GM19240 (cell line): Measurements from ENCODE around the gene CLEC10A.

Experiments used
- DNase-seq: peaks from one replicate; pipeline ENCODE4 v3.0.0; 2011; ENCODE audit warnings: low spot score; ENCODE audit not compliant: insufficient read length

The CLEC10A gene

DNA sequence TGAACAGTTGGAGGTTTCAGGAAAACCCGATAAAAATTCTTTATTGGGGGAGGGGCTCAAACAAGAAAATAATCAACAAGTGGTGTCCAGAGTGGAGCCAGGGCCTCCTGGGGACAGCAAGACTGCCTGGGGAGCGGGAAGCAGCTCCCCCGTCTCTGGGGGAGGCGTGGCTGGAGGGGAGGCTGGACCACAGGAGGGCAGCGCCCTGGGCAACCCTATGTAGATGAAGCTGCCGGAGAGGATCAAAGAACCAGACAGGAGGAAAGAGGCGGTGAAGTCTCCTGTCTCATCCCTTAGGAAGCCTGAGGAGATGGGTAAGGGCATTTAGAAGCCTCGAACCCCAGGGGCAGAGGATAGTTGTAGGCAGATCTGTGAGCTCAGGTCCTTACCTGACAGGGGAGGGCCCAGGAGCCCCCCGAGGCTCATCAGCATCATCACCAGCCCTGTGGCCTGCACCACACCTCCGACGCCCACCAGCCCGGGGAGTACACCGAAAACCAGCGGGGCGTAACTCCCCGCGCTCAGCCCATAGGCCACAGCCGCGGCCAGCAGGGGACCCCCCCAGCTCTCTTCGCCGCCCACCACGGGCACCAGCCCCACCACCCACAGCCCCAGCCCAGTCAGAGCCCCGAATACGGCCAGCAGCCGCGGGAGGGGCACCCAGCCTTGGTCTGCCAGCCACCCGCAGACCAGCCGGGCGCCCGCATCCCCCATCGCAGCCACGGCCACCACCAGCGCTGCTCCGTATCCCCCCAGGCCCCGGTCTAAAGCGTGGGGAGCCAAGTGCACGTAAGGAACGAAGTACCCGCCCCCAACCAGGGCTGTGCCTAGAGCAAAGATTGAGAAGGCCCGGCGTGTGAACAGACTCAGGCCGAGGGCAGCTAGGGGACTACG, 38.2 kb downstream of the CLEC10A start:
- DNase-seq, result no peak

DNA sequence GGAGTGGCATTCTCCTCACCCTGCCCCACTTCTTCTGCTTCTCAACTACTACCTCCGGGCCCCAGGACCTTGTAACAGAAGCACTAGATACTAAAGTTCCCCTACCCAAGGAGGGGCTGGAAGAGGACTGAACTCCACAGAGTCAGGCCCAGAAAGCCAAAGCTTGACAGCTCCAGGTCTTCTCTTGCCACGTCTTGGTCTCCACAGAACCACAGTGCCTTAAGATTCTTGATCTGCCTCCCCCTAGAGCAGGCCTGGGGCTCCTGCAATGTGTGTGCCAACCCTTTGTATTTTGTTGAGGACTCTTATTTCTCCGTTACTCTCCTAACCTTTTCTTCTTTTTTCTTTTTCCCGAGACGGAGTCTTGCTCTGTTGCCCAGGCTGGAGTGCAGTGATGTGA, 40.2 kb downstream of the CLEC10A start:
- DNase-seq, result no peak

DNA sequence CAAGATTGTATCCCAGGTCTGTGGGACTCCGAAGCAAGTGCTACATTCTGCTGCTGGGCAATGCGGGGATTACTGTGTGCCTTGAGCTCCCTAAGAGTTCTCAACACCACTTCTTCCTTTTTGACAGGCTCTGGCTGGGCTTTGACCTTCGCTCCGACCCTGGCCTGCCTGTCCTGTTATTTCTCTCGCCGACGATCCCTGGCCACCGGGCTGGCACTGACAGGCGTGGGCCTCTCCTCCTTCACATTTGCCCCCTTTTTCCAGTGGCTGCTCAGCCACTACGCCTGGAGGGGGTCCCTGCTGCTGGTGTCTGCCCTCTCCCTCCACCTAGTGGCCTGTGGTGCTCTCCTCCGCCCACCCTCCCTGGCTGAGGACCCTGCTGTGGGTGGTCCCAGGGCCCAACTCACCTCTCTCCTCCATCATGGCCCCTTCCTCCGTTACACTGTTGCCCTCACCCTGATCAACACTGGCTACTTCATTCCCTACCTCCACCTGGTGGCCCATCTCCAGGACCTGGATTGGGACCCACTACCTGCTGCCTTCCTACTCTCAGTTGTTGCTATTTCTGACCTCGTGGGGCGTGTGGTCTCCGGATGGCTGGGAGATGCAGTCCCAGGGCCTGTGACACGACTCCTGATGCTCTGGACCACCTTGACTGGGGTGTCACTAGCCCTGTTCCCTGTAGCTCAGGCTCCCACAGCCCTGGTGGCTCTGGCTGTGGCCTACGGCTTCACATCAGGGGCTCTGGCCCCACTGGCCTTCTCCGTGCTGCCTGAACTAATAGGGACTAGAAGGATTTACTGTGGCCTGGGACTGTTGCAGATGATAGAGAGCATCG, 41.8 kb downstream of the CLEC10A start:
- no peak for DNase-seq

DNA sequence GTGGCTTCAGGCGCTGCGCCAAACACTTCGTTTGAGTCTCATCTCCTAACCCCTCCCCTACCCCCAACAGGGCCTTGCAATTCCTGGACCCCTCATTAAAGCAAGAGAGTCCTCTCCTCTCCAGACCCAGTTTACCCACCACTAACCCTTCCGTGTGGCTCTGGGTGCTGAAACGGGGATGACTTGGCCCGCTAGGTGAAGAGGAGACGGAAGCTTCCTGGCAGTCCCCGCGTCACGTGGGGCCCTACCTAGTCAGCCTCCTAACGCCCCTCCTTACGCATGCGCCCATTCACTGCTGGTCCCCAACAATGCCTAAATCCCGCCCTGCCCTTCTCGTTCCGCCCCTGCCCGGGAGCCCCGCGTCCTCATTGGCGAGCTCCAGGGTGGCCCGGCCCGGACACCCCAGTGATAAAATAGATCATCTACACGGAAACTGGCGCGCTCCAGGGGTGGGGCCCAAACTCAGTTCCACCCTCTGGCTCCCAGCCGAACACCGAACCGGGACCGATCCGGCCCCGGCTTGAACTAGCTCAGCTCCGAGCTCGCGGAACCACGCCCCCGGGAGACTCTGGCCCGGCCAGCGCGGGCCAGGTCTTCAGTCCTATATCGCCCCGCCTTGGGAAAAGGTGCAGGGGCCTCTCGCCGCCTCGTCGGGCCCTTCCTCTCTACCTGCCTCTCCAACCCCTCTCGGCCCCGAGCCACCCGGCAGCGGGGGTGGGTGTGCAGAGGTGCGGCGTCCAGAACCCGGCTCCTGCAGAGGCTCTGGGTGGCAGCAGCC, 44.3 kb downstream of the CLEC10A start, which contains the start of gene SLC16A13:
SLC16A13 (plus strand) TSS at position 425 of the 778 bp plus-strand sequence. CDS start 368 bp downstream, outside the sequence.
- DNase-seq, result peak; percentile 99

DNA sequence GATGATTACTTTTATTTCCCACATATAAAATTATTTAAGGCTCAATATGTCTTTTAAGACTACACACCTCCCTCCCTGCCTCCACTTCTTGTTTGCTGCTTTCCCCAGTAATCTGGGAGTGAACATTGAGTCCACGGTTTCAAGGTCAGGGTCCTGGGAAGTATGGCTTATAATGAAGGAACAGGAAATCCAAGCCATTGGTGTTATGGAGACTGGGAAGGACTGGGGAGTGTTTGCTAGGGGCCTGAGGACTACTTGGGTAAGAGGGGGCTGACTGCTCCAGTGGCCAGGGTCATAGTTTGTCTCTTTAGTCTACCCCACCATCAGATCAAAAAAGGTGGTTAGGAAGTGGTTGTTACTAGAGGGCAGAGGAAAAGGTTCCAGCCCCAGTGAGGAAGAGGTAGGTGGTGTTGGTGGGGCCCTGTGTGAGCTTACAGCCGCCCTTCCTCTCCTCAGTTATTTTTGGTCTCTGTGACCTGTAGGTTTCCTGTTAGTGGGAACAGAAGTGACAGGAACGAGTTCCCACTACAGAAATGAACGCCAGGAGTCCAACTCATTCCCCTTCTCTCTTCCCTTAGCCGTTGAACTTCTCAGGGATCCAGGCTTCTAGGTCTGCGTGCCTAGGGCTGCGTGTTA, 45.0 kb downstream of the CLEC10A start:
- DNase-seq, result no peak

DNA sequence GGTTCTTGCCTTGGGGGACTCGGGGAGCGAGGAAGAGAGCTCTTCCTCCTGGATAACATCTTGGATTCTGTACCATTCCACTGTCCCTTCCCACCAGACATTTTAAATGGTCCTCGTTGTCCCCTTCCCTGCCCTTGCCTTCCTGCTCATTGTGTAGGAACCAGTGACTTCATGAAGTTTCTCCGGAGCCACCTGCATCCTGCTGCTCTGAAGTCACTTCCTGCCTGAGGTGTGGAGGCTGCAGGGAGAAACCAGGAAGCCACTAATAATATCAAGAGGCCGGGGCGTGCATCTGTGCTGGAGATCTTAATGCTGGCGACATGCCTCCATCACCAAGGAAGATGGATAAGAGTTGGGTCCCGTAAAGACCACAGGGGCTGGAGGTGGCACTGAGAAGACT, 50.4 kb downstream of the CLEC10A start:
- DNase-seq, result no peak

DNA sequence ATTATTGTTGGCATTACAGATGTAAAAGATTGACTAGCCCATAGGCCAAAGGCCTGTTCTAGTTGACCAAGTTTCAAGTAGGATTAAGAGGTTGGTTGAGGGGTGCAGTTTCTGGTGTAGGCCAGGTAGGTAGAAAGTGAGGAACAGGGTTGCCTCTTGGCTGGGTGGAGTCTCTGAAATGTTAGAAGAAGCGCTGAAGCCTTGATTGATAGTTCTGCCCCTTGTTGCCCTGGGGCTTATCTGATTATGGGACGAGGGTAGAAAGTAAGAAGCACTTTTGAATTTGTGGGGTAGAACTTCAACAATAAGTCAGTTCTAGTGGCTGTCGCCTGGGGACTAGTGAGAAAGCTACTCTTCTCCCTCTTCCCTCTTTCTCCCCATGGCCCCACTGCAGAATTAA, 51.0 kb downstream of the CLEC10A start:
- DNase-seq, result no peak

DNA sequence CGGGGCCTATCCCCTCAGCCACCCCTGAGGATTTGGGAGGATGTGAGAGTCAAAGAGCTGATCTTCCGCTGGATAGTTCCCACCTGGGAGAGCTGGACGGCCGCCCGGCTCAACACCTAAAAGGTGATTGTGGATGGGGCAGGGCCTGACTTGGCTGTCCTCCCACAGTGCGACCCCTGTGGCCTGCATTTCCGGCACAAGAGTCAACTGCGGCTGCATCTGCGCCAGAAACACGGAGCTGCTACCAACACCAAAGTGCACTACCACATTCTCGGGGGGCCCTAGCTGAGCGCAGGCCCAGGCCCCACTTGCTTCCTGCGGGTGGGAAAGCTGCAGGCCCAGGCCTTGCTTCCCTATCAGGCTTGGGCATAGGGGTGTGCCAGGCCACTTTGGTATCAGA, 52.7 kb downstream of the CLEC10A start:
- no peak for DNase-seq

DNA sequence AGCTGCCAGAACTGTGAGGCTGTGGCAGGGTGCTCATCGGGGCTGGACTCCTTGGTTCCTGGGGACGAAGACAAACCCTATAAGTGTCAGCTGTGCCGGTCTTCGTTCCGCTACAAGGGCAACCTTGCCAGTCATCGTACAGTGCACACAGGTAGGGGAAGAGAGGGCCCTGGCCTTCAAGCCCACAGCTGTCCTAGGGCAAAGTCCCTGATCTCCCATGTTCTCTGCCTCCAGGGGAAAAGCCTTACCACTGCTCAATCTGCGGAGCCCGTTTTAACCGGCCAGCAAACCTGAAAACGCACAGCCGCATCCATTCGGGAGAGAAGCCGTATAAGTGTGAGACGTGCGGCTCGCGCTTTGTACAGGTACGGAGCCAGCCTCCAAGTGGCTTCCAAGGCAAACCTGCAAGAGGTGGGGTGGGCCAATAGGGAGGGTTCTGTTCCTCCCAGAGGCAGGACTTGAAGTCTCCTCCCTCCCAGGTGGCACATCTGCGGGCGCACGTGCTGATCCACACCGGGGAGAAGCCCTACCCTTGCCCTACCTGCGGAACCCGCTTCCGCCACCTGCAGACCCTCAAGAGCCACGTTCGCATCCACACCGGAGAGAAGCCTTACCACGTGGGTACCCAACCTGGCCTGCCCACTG, 53.5 kb downstream of the CLEC10A start:
- DNase-seq, result no peak

DNA sequence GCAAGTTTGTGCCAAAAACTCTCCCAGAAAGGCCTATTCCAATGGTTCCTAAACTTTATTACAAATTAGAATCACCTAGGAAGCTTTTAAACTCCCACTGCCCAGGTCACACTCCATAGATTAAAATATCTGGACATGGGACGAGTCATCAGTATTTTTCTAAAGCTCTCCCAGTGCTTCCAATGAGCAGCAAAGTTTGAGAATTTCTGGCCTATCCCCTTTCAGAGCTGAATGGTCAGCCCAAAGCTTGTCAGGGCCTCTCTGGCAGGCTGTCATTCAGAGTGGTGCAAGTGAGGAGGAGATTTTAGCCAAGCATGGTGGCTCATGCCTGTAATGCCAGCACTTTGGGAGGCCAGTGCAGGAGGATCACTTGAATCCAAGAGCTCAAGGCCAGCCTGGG, 54.8 kb downstream of the CLEC10A start:
- no peak for DNase-seq
